Eye (tissue), 1 donor: ENCODE measurements around the gene REXO5.

Source experiments
- DNase-seq: peaks from one replicate; pipeline ENCODE4 v3.0.0-alpha.2; 2015

The REXO5 gene

DNA sequence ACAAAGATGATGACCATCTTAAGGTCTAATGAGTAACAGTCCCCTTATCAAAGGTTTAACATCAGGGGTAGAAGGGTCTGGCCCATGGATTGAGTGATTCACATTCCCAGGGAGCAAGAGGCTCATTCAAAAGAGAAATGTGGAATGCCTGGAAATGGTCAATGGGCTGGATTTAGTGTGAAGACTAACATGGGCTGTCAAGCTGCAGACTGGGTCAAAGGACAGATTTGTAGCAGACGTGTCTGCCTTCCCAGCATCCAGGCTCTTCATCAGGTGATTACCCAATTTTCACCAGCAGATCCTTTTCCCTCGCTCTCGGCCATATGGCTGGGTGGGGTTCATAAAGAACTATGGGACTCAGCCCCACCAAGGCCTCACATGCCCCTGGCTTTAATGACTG, 67.0 kb downstream of the REXO5 start:
- DNase-seq, result no peak

DNA sequence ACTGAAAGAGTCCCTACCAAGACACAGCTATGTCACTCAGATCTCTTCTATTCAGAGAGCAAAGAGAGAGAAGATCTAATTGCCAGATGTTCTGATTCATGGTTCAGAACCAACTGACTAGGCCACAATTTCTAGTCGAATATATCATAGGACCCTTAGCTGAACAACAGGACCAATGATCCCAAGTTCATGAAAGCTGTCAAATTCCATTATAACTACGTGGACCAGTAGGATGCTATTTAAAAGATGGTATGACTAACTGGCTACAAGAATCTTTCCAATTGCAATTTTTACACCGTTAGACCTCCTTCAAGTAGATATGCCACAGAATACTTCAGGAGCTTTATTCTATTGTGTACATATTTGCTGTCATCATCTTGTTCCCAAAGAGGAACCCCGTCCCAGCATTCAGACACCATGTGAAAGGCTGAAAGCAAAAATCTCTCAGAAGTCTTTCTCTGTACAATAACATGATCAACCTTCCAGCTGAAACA, 67.8 kb downstream of the REXO5 start:
- no peak for DNase-seq

DNA sequence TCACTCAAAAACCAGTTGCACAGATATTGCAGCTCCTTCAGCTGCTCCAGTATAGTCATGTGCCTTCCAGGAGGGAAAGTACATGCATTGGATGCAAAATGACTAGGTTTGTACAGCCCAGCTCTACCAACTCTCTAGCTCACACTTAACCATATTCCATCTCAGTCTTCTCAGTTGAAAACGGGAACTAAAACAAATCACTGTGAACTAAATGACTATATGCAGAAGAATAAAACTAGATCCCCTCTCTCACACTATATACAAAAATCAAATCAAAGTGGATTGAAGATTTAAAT, 69.0 kb downstream of the REXO5 start:
- no peak for DNase-seq

DNA sequence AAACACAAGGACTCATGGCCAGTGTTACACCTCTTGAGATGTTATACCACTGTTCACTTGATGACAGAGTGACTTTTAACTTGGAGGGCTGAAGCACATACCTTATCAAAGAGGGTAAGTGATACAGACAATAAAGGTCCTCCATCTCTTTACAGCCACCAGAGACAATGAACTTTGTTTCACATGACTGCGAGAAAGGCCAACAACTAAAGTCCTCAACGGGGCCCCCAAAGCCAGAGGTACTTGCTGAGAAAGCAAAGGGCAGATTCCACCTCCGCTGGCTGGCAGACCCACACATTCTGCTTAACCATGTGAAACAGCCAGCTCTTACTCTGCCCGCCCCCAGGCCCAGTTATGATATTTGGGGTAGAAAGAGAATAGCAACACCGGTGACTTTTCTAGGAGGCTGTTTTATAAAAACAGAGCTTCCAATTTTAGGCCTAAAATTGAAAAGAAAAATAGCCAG, 72.4 kb downstream of the REXO5 start:
- no peak for DNase-seq

DNA sequence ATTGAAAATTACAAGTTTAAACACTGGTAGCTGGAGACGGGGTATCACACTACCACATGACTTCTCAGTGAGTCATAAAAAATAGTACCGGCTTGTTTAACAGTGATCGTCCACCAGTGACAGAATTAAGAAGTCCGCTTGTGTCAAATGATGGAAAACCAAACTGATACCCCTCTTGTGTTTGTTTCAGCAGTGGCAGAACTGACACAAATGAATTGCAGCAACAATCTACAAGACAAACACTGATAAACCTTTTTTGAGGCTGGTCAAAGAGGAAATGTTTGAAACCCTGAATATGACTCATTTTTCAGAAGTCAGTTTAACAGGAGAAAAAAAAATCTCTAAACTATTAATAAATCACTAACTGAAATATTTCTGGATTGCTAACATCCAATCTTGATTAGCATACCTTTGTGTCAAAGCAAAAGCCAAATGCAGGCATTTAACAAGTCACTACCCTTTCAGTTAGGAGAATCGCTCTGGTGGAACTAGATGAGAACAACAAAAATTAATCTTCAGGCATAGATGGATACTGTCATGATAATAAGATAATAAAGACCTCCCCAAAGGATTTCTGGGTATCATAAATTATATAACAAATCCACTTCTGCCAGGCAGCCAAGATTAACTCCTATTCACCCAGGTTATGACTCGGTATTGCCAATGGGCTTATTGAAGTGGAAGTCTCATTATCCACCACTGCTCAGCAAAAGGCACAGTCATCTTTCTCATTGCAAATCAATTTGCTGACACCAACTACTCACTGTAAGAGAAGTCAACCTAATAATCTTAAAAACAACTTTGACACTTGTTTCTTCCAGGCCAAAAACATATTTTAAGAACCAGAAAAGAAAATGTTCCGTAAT, 73.1 kb downstream of the REXO5 start:
- DNase-seq, result no peak

DNA sequence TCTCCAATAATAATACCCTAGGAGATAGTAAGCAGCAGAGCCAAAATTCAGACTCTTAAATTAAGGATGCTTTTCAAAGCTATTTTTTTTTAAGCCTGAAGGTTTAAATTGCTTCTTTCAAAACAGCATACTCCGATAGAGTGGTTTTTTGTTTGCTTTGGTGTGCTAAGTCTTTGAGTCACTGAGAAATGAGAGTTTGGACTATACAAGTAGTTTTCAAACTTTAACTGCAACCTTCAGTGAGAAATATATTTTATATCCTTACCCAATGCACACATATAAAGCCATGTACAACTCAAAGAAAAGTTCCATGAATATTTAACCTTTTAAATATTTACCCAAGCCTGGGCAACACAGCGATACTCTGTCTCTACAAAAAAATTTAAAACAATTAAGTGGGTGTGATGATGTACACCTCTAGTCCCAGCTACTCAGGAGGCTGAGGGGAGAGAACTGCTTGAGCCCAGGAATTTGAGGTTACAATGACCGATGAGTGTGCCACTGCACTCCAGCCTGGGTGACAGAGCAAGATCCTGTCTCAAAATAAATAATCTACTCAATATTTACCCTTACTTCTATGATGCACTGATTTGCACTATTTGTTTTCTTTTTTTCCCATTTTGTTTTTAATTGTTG, 74.7 kb downstream of the REXO5 start:
- no peak for DNase-seq

DNA sequence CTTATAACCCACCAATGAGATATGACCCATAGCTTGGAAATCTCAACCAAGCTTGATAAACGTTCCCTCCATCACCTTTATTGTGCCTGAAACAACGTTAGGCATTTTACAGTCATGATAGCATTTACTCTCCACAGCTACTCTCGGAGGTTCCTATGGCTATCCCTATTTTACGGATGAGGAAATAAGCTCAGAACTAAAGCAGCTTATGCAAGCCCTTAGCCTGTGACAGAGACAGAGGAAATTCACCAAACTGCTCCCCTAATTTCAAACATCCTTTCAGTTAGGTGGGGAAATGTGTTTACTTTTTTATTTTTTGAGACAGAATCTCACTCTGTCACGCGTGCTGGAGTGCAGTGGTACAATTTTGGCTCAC, 75.2 kb downstream of the REXO5 start:
- DNase-seq, result no peak

DNA sequence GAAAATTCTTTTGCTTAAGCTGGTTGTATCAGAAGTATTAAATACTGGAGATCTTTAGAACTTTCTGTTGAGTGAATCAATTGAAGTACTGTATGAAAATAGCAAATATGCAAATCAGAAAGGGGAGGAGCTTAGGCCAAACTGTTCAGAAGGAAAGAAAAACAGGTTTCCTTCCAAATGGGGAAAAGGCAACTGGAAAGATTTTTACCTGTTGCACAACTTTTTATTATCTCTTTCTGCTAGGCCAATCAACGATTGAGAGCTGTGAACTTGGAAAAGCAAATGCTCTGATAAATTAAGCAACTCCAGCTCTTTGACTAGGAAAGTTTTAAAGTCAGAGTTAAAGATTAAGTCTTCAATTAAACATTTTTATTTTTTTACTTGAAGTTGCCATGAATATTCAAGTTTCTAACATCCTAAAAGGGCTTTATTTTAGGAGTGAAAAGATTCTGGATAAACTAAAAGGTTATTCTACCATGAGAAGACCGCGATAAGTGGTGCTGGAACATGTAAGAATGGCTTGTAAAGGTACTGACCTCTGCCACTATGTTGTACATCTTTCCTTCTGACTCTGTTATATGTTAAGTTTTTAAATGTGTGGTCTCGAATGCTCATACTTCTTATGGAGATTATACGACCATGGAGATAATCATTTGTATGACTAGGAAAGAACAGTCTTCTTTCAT, 77.4 kb downstream of the REXO5 start:
- no peak for DNase-seq

DNA sequence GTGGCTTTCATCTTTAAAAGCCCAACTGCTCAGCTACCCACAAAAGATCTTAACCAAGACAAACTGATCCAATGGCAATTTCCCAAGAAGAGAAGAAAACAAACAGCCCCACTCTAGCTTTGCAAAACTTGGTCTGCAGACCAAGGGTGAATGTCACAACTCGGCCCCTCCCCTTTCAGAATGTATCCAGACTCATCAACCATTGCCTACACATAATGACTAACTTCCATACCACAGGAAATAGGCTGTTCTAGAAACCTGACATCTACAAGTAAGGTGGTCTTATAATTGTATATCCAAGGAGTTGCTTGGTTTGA, 77.9 kb downstream of the REXO5 start:
- DNase-seq, result no peak

DNA sequence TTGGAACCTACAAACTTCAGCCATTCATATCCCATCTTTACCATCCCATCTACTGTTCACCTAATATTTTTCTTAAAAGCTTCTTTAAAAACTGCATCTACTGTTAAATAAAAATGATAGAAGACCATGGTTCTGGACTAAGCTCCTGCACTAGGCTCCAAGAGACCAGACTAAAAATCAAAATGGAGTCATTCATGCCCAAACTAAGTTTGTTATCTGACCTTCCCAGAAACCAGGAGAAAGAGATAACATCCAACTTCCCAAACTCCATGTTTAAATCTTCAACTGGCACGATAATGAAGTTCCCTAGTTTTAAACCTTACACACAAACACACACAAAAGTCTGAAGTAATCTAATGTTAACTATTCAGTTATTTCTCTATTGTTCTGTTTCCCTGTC, 80.0 kb downstream of the REXO5 start:
- DNase-seq, result no peak

DNA sequence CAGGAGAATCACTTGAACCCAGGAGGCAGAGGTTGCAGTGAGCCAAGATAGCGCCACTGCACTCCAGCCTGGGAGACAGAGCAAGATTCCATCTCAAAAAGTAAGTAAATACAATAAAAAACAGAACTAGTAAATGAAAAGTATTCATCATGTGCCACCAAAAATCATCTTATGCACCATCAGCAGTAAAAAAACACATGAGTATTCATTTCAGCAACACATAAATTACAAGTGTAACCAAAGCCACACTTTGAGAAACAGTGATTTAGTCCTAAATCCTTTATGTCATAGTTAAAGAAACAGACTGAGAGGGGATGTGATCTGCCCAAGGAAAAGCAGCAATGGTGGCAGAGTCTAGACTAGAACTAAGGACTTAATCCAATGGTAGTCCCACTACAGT, 80.9 kb downstream of the REXO5 start:
- DNase-seq, result no peak

DNA sequence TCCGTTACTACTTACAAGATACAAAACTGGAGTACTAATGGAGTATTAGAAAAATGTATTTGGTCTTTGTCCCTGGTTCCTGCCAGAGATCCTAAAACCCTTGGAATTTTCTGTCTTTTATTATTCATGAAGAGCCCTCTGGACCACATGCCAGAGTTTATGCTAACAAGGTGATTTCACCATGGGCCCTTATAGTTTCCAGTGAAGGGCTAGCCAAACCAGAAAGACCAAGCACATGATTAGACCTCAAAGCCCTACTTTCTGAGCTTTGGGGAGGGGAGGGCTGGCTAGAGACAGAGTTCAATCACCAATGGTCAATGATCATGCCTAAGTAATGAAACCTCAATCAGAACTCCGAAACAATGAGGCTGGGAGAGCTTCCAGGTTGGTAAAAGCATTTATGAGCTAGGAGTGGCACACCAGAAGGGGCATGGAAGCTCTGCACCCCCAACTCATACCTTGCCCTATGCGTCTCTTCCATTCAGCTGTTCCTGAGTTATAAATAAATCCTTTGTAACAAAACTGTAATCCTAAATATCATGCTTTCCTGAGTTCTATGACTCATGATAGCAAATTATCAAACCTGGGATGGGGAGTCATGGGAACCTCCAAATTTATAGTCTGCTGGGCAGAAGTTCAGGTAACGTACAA, 83.4 kb downstream of the REXO5 start:
- DNase-seq, result no peak

DNA sequence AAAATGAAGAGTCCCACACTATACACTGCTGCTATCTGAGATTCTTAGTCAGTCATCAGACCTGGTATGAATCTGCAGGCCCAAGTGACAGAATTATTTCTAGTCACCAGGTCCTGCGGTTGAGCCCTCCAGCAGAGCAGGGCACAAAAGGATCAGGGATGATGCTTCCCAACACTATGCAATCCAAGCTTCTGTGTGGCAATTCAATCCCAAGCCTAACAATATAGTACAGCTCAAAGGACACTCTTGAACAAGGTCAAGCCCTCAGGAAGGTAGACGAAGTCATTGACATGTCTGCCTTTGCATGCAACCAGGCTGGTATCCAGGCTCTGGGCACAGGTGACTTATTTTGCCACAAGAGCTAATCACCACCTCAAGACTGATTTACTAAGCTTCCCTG, 88.1 kb downstream of the REXO5 start:
- DNase-seq, result no peak

DNA sequence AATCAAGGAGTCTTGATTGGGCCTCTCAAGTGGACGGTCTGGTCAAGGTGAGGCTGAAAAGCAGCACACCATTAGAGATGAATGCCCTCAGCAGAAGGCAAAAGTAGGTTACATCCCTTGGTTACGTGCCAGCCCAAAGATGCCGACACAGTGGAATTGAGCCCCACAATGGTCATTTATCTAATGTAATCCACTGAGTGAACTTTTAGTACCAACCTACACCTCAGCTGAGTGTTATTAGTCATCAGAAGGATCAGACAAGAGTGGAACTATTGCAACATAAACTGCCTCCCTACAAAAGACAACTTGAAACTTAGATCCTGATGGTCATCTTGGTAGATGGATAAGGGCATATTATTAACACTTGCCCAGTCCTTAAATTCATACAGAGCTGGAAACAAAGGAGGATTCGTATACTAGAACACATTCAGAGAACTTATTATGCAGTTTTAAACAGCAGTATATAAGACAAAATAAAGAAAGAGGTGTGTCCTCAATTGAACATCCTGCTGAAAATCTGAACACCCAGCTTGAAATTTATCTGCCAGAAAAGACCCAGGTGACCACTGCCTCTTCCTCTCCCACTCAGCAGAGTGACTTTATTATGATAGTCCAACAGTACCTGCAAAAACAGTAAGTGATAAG, 91.0 kb downstream of the REXO5 start:
- no peak for DNase-seq

DNA sequence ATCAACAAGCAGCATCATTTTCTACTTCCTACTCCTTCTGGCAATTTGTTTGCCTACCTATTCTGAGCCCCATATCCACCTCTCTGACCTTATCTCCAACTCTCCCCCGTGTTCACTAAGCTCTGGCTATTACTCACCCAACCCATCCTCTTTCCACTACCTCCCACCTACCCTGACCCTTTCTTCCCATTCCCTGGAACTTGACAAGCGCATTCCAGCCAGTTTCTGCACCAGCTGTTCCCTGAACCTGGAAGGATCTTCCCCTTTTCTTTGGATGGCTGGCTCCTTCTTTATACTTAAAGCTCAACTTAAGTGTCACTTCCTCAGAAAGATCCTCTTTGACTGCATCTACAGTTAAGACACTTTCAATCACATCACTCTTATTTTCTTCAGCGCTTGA, 91.6 kb downstream of the REXO5 start:
- no peak for DNase-seq

DNA sequence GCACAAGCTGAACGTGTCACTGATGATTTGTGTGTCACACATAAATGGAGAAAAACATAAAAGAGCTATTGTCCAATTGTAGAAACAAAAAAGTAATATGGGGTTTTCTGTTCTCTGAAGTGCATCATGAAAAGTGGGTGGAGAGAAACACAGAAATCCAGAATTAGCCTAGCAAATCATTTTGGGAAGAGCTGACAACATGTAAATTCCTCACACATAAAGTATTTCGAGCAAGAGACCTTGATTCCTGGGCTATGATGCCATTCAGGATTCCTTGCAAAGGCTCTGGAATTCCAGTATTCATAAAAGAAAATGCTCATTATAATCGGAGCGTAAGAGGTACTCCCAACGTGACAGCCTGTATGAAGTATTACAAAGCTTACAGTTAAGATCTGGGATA, 92.7 kb downstream of the REXO5 start:
- DNase-seq, result peak; percentile 58
